Transverse colon (tissue), 4 donors: ENCODE data around the gene CASTOR1.

ENCODE experiments used
- POLR2A ChIP-seq: fragments of 450-650 bp; IDR thresholded peaks from one replicate; pipeline ENCODE4 v1.6.1; 2016; ENCODE audit warnings: antibody characterized with exemption, mild to moderate bottlenecking, moderate library complexity
- POLR2AphosphoS5 ChIP-seq, 3 donors: sonication (generic); formaldehyde crosslinking; IDR thresholded peaks; one replicate each; pipeline ENCODE4 v1.6.1; 2016; ENCODE audit warnings: antibody characterized with exemption in 3 of 3
- TF ChIP-seq, protein P1 (sequence below), 5 experiments: fragments of 200-600 bp in 3 of 5; fragments of 450-650 bp in 2 of 5; sonication (generic) in 3 of 5; IDR thresholded peaks; 1 replicate in 2 of 5; 2 replicates in 3 of 5; pipeline ENCODE4 v1.5.1; 2016 to 2017; ENCODE audit warnings: antibody characterized with exemption in 5 of 5, inconsistent platforms in 3 of 5, mild to moderate bottlenecking in 2 of 5, moderate library complexity in 1 of 5

- TF ChIP-seq, protein P1, sequence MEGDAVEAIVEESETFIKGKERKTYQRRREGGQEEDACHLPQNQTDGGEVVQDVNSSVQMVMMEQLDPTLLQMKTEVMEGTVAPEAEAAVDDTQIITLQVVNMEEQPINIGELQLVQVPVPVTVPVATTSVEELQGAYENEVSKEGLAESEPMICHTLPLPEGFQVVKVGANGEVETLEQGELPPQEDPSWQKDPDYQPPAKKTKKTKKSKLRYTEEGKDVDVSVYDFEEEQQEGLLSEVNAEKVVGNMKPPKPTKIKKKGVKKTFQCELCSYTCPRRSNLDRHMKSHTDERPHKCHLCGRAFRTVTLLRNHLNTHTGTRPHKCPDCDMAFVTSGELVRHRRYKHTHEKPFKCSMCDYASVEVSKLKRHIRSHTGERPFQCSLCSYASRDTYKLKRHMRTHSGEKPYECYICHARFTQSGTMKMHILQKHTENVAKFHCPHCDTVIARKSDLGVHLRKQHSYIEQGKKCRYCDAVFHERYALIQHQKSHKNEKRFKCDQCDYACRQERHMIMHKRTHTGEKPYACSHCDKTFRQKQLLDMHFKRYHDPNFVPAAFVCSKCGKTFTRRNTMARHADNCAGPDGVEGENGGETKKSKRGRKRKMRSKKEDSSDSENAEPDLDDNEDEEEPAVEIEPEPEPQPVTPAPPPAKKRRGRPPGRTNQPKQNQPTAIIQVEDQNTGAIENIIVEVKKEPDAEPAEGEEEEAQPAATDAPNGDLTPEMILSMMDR (IDR thresholded peaks at IDR 0.05) = no peak
- TF ChIP-seq POLR2A (no peak), POLR2AphosphoS5 (IDR thresholded peaks at IDR 0.05) (no peak)
These were observed 36.5 kb upstream of the CASTOR1 start for GRCh38 chr22:30325724-30326254.
